SJSA1 (cell line): ENCODE data around the gene FGFRL1. TPM values are rescaled to one million over a fixed set of nuclear protein-coding genes. Genes with fewer than 3 reads are reported as not detected.
A peak's percentile ranks its signal among the peaks of the same experiment; 100 is the strongest.
"Not testable (repeated sequence)": the region's sequence is repeated elsewhere in the genome, so short reads cannot be mapped to it uniquely, and the experiment has no call there.

Experiments used
- DNase-seq, 2 experiments: peaks; one replicate each; pipeline ENCODE4 v3.0.0-alpha.2; 2015 to 2020; ENCODE audit warnings: low spot score in 2 of 2, low read depth in 1 of 2
- H3K27ac ChIP-seq: fragments of 250-450 bp; sonication (Bioruptor Pico); 2 replicates; pipeline ENCODE4 v1.5.1; 2020; ENCODE audit warnings: mild to moderate bottlenecking, moderate library complexity
- H3K27me3 ChIP-seq: fragments of 250-450 bp; sonication (Bioruptor Pico); replicated peaks from 2 replicates; pipeline ENCODE4 v1.5.1; 2020; ENCODE audit warnings: mild to moderate bottlenecking, moderate library complexity
- H3K36me3 ChIP-seq: fragments of 250-450 bp; sonication (Bioruptor Pico); 2 replicates; pipeline ENCODE4 v1.5.1; 2020; ENCODE audit warnings: mild to moderate bottlenecking
- H3K4me1 ChIP-seq: fragments of 250-450 bp; sonication (Bioruptor Pico); replicated peaks from 2 replicates; pipeline ENCODE4 v1.6.1; 2021; ENCODE audit warnings: mild to moderate bottlenecking
- H3K4me3 ChIP-seq: fragments of 250-450 bp; sonication (Bioruptor Pico); 2 replicates; pipeline ENCODE4 v1.5.1; 2020; ENCODE audit warnings: mild to moderate bottlenecking
- H3K9me3 ChIP-seq: fragments of 250-450 bp; sonication (Bioruptor Pico); replicated peaks from 2 replicates; pipeline ENCODE4 v1.5.1; 2020; ENCODE audit warnings: mild to moderate bottlenecking
- total RNA-seq: library from RNA; depleted of rRNA; stranded (reverse); fragments of >200 nt; shearing (Covaris generic); gene quantifications from 2 replicates; pipeline ENCODE4 v1.2.3, GENCODE V29; 2014

The FGFRL1 gene
- total RNA-seq, 1 experiment from 2014 or later: 21.5 TPM

DNA sequence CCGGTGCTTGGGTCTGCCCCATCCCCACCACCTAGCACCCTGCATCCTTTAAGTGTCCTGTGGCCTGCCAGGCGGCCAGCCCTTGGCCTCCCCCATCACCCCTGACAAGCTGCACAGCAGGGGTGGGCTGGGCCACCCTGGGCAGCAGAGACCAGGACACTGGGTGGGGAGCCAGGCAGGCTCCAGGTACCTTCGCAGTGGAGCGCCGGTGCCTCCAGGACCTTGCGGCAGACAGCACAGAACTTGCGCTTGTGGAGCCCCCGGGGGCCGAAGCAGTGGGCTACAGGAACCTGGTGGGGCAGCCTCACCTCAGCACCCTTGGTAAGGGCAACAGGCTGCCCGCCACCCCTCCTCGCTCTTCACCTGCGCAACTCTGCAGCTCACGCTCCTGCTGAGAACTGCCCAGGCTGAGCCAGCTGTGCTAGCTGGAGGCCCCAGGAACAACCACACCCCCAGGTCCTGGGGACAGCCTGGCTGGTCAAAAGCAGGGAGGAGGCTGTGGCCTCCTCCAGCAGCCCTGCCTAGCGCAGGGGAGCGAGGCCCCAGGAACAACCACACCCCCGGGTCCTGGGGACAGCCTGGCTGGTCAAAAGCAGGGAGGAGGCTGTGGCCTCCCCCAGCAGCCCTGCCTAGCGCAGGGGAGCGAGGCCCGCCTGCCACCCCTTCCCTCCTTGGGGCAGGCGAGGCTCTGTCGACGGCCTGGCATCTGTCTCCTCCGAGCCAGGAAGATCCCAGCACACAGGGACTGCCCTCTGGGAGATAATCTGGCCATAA lies 42.6 kb upstream of the FGFRL1 start:
- Histone ChIP-seq H3K4me3 (no peak overlapping the region), H3K9me3 (no peaks in the 10 kb centered on the region), H3K27ac (no peak overlapping the region), H3K36me3 (no peaks in the 10 kb centered on the region), H3K4me1 (peaks cover 10% of the 10 kb centered on the region), H3K27me3 (no peaks in the 10 kb centered on the region)
- DNase-seq: no peak

DNA sequence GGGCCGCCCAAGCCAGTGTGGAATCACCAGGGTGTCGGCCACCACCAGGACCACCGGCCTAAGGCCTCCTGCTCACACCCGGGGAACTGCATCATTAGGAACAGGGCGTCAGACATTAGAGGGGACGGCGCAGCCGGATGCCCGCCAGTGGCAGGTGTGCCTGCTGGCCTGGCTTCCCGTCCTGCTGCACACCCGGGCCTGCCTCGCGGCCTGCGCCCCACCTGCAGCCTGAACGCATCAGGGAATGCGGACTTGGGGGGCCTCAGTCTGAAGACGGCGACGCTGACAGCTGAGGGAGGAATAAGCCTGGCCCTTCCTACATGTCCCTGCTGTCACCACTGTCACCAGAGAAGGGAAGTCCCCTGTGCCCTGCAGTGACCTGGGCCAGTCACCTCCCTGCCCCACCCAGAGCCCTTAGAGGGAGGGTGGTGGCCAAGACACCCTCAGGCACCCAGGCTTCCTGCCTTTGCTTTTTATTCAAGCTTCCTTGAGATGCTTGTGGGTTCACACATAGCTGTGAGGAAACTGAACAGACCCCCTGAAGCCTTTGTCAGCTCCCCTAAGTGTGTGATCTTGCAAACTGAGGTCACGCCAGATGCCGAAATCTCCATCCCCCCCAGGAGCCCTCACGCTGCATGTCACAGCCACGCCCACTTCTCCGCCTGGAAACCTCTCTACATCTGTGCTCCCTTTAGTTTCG lies 41.2 kb upstream of the FGFRL1 start:
- Histone ChIP-seq H3K9me3 (no peaks in the 10 kb centered on the region), H3K4me1 (peaks cover 11% of the 10 kb centered on the region), H3K27ac (no peak overlapping the region), H3K36me3 (no peaks in the 10 kb centered on the region), H3K27me3 (no peaks in the 10 kb centered on the region), H3K4me3 (no peak overlapping the region)
- DNase-seq: no peak

DNA sequence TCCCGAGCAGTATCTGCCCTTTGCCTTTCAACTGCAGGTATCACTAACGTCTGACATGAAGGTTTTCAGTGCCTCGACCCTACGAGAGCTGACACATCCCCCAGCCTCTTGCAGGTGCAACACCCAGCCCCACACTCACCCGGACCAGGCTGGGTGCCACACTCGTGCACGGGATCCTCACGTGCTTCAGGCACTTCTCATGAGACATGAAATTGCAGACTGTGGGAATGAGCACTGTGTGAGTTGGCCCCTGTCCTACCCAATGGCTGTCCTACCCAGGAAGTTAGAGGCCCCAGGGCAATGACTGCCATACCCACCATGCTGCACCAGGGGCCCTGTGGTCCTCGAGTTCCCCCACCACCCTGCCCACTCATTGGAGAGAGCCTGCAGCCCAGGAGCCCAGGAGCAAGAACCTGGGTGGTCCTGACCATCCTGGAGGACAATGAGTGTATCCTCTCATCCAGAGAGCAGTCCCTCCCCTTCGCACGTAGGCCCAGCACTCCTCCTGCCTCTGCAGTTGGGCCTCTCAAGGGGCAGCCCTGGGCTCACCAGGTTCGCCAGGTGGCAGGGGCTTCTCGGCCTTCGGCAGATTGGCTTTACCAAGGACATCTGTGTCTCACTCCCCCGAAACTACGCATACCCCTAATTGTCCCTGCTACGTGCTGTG lies 40.4 kb upstream of the FGFRL1 start:
- peaks cover 11% of the 10 kb centered on the region for H3K4me1 ChIP-seq
- no peak for DNase-seq

DNA sequence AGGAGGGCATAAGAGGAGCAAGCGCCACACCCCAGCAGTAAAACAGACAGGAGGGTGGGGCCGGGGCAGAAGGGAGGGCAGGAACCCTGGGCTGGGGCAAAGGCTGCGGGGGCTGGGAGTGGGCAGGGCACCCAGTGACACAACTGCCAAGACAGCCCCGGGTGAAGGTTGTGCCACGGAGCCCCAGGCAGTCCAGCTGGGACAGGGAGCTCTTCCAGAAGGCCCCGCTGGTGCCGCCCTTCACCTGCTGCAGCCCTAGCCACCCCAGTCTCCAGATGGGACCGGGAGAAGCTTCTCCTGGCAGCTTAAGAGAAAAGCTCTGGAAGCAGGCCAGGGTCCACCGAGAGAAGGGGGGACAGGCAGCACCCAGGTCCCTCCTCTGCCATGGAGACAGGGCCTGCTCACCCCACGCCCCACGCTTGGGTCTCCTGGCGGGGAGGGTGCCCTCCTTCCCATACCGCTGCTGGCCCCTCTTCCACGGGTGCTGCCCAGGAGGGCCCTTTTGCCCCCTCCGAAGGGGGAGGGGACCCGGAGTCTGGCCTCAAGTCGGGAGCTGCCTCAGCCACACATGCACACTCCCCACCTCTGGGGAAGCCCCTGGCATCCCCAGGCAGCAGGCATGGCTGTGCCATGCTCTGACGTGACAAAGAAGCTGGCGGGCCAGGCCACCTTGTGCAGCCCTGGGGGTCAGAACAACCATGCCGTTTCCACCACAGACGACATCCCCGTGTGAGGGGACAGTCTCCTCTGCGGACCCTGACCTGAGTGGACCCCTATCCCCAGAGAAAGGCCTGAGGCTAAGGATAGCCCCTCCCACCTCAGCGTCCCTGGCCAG lies 39.5 kb upstream of the FGFRL1 start:
- DNase-seq: no peak
- H3K36me3 ChIP-seq: no peaks in the 10 kb centered on the region
- H3K27ac ChIP-seq: no peak overlapping the region
- H3K9me3 ChIP-seq: no peaks in the 10 kb centered on the region
- H3K4me3 ChIP-seq: peak overlapping the region; percentile 60; the same call in 1 of the 2 replicates
- H3K4me1 ChIP-seq: peaks cover 11% of the 10 kb centered on the region
- no peaks in the 10 kb centered on the region for H3K27me3 ChIP-seq

More for the DNA sequence above, 40.4 kb upstream of the FGFRL1 start:
- no peak overlapping the region for H3K27ac ChIP-seq
- H3K9me3 ChIP-seq: no peaks in the 10 kb centered on the region
- H3K36me3 ChIP-seq: no peaks in the 10 kb centered on the region
- no peak overlapping the region for H3K4me3 ChIP-seq
- H3K27me3 ChIP-seq: no peaks in the 10 kb centered on the region

DNA sequence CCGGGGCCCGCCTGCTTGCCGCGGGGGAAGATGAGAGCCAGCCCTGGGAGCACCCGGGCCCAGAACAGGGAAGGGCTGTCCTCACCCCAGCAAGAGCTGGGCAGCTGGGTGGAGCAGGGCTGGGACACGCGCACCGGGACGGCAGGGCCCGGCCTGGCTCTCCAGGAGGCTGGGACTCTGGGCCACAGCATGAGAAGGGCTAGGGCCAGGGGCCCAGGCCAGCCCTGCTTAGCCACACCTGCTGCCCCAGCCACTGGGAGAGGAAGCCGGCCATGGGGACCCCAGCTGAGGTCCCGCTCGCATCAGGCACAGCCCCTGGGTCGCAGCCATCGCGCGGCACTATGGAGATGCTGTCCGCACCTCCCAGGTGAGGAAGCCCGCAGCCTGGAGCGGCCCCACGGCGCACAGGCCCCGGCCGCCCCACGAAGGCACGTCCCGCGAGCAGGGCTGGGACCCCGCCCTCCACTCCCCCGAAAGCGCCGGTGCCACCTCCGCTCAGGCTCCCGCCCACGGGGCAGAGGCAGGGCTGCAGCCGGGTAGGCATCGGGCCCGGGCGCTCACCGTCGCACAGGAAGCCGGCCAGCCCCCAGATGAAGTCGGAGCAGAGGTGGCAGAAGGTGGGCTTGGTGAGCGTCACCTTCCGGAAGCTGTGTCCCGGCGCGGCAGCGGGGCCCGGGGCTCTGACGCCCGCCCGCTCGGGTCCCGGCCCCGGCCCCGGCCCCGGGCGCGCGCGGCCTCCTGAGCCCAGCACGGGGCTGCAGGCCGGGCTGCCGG lies 38.6 kb upstream of the FGFRL1 start:
- Histone ChIP-seq H3K27me3 (no peaks in the 10 kb centered on the region), H3K4me3 (peak overlapping the region; percentile 60), H3K27ac (no peak overlapping the region), H3K36me3 (no peaks in the 10 kb centered on the region), H3K9me3 (no peaks in the 10 kb centered on the region), H3K4me1 (peaks cover 11% of the 10 kb centered on the region)
- DNase-seq: peak in 1 of 2 experiments; percentile 14

DNA sequence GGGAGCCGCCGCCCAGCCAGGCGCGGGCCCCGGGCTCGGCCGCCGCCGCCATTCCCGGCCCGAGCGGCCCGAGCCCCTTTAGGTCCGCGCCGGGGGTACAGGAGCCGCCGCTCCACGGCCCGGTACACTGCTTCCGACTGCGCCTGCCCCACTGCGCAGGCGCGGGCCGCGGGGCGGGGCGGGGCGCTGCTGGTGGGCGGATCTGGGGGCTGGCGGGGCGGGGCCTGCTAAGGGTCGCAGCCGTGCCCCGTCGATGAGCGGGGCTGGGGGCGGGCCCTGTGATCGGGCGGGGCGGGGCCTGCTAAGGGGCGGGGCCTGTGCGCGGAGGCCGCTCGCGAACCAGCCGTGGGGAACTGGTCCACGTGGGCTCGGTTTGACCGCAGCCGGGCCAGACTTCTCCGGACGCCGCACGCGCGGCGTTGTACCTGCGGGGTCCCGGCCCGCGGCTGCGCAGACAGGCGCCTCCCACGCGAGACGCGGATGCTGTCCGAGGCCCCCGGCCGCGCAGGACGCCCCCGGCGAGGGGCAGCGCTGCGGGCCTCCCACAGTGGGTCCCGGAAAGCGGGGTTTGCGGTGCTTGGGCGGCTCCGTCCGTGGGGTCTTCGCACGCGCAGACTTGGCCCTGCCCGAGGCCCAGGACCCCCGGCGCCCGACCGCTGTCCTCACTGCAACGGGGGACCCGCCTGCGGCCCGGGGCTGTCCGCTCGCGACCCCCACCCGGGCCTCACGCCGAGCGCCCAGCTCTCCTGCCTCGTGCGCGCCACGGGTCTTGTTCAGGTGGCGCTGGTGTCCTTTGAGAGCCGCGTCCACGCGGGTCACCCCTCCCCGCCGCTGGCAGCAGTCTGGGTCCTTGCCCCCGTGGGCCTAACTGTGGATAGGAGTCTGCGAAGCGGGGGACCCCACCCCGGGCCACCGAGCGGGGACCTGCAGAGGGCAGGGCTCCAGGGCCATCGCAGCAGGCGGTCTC lies 37.7 kb upstream of the FGFRL1 start, which contains the start of gene DGKQ:
Gene DGKQ (minus strand): TSS at position 139 of the 967 bp plus-strand sequence. CDS start 87 bp downstream, at position 52.
- DNase-seq: peak in 1 of 2 experiments; percentile 65
- Histone ChIP-seq H3K4me3 (peak within 1 kb of the TSS; percentile 60), H3K27me3 (no peaks in the 10 kb centered on the region), H3K4me1 (peaks cover 11% of the 10 kb centered on the region), H3K27ac (no peak within 1 kb of the TSS), H3K36me3 (no peaks in the 10 kb centered on the region), H3K9me3 (no peaks in the 10 kb centered on the region)

DNA sequence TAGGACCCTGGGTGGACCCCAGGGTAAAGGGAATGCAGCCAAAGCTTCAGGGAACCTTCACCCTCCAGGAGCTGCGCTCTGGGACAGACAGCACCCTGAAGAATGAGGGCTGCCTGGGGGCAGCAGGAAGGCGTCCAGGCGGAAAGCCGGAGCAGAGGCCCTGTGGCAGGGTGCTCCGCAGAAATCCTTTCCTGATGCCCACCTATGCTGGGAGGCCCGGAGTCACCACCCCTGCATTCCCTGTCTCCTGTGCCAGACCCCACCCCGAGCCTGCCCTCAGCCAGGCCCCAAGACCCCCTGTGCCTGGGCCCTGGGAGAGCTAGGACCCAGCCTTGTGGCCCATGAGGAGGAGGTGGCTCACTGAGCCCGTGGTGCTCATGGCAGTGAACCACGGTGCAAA lies 36.8 kb upstream of the FGFRL1 start:
- H3K4me3 ChIP-seq: no peak overlapping the region
- no peak overlapping the region for H3K27ac ChIP-seq

DNA sequence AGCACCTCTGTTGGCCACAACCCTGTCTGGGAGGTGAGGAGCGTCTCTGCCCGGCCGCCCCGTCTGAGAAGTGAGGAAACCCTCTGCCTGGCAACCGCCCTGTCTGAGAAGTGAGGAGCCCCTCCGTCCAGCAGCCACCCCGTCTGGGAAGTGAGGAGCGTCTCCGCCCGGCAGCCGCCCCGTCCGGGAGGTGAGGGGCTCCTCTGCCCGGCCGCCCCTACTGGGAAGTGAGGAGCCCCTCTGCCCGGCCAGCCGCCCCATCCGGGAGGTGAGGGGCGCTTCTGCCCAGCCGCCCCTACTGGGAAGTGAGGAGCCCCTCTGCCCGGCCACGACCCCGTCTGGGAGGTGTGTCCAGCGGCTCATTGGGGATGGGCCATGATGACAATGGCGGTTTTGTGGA lies 35.4 kb upstream of the FGFRL1 start:
- not testable (repeated sequence) for H3K27ac ChIP-seq, H3K4me3 ChIP-seq, H3K36me3 ChIP-seq, H3K9me3 ChIP-seq, DNase-seq, H3K27me3 ChIP-seq
- H3K4me1 ChIP-seq: peaks cover 11% of the 10 kb centered on the region

More for the DNA sequence above, 36.8 kb upstream of the FGFRL1 start:
- no peaks in the 10 kb centered on the region for H3K9me3 ChIP-seq
- H3K36me3 ChIP-seq: no peaks in the 10 kb centered on the region
- no peak for DNase-seq
- H3K27me3 ChIP-seq: no peaks in the 10 kb centered on the region
- peaks cover 11% of the 10 kb centered on the region for H3K4me1 ChIP-seq

DNA sequence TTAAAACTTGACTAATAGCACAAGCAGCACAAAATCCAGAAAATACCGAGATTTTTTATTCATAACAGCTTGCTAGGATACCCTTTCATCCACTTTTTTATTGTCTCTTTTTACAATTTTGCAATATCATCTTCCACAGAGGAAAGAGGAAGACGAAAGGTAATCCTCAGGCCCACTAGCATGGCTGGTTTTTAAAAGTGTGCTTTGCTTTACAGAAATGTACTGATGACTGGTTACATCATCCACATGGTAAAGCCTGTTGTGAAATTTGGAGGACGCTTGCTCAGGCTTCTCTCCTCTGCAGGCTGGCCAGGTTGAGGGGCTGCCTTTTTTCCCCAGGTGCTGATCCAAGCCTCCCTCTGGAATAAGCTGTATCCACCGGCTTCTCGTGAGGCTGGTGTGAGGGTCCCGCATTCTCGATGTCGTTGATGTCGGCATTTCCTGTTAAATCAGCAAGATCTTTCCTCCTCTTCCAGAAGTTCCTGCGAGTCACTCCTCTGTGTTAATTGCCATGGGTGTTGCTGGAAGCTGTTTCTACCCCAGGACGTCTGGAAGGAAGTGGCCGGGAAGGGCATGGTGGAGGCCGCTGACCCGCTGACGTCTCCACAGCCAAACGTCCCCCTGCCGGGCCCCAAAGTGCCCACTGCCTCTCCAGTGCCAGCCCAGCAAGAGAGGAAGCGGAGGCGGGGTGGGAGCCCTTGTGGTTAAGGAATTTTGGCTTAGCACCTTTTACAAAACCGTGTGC lies 32.3 kb upstream of the FGFRL1 start:
- Histone ChIP-seq H3K4me3 (no peak overlapping the region), H3K36me3 (no peaks in the 10 kb centered on the region), H3K9me3 (no peaks in the 10 kb centered on the region), H3K27ac (no peak overlapping the region), H3K4me1 (no peaks in the 10 kb centered on the region), H3K27me3 (no peaks in the 10 kb centered on the region)
- DNase-seq: no peak

DNA sequence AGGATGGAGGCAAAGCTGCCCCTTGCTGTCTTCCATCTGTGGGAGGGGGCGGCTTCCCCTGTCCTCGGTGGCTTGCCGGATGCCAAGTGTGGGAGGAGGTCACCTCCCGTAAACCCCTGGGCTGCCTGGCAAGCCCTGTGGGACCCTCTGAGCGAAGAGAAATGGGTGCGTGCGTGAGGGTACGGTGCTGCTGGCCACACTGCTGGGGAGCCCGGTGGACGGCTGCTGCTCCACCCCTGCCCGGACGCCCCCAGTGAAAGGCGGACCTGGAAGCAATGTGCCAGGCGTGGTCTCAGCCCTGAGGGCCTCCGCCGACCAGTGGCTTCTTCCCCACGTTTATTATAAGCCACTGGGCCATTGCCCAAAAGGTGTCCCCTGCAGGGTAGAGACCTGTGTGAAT lies 29.1 kb upstream of the FGFRL1 start:
- Histone ChIP-seq H3K27me3 (no peaks in the 10 kb centered on the region), H3K36me3 (no peaks in the 10 kb centered on the region), H3K4me1 (no peaks in the 10 kb centered on the region), H3K9me3 (no peaks in the 10 kb centered on the region), H3K4me3 (no peak overlapping the region), H3K27ac (no peak overlapping the region)
- DNase-seq: no peak

DNA sequence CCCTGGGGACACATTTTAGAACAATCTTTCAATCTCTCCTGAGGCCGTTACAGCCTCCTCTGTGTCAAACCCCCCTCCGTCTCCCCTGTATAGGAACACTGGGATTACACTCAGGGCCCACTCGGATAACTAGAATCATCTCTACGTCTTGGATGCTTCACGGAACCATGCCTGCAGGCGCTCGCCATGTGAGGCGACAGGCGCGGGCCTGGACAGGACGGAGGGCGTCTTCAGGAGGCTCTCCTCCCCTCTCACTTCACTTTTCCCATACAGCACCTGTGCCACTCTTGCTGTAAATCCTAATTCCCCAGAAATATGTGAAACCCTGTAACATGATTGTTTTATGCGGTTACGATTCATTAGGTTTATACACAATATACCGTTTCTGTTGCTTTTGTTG lies 28.6 kb upstream of the FGFRL1 start:
- Histone ChIP-seq H3K27me3 (no peaks in the 10 kb centered on the region), H3K36me3 (no peaks in the 10 kb centered on the region), H3K4me3 (no peak overlapping the region), H3K27ac (no peak overlapping the region), H3K4me1 (no peaks in the 10 kb centered on the region), H3K9me3 (no peaks in the 10 kb centered on the region)
- no peak for DNase-seq
